ENCODE measurements around the gene TFDP1. TPM values are rescaled to one million over a fixed set of nuclear protein-coding genes. Genes with fewer than 3 reads are reported as not detected.

Gene TFDP1
- total RNA-seq, 6 experiments from 2014 or later, result 21.7 to 26.9 (median 25.1) TPM

DNA sequence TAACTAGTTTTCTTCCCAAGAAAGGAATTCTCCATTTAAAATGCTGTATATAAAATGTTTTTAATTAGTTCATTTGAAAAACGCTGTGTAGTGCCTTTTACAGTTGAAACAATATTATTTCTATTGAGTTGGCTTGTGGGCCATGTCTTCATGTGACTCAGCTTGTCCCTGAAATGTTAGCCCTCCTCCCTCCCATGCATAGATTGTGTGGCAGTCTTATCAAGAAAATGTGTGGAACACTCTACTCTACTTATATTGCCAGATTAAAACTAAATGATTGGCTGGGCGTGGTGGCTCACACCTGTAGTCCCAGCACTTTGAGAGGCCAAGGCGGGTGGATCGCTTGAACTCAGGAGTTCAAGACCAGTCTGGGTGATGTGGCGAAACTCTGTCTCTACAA lies 33.4 kb downstream of the TFDP1 start:
- WGBS (ENCODE audit: insufficient coverage, low coverage, low lambda C conversion rate, missing lambda C conversion rate), result 75% methylated on average over 1 of the region's 5 CpGs
- Histone ChIP-seq H3K27ac (no peak overlapping the region), H3K4me3 (no peak overlapping the region), H3K4me1 (peaks cover 0 to 4% (median 0%) of the 10 kb centered on the region in 4 donors), H3K27me3 (no peaks in the 10 kb centered on the region), H3K36me3 (peaks cover 0 to 3% (median under 1%) of the 10 kb centered on the region in 4 donors), H3K9me3 (no peaks in the 10 kb centered on the region)
- no peak for ATAC-seq
- intact Hi-C loops (cut with DNase I), result no loop called here
- TF ChIP-seq, protein P1, sequence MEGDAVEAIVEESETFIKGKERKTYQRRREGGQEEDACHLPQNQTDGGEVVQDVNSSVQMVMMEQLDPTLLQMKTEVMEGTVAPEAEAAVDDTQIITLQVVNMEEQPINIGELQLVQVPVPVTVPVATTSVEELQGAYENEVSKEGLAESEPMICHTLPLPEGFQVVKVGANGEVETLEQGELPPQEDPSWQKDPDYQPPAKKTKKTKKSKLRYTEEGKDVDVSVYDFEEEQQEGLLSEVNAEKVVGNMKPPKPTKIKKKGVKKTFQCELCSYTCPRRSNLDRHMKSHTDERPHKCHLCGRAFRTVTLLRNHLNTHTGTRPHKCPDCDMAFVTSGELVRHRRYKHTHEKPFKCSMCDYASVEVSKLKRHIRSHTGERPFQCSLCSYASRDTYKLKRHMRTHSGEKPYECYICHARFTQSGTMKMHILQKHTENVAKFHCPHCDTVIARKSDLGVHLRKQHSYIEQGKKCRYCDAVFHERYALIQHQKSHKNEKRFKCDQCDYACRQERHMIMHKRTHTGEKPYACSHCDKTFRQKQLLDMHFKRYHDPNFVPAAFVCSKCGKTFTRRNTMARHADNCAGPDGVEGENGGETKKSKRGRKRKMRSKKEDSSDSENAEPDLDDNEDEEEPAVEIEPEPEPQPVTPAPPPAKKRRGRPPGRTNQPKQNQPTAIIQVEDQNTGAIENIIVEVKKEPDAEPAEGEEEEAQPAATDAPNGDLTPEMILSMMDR (IDR thresholded peaks at IDR 0.05), result no peak
- TF ChIP-seq POLR2A (IDR thresholded peaks at IDR 0.05), result no peak
- DNase-seq, result no peak

DNA sequence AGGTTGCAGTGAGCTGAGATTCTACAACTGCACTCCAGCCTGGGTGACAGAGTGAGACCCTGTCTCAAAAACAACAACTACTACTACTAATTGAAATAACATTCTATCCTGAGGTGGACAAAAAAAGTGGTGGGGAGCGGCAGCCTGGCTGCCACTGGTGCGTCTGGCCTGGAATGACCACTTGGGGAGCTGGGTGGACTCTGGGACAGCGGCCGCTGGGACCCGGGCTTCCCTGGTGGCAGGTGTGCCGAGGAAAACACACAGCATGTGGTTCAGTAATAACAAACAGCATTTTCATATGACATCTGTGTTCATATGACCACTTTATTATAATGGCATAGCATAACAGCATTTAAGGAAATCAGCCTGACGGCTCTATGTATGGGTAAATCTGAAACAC lies 33.9 kb downstream of the TFDP1 start:
- intact Hi-C loops (cut with DNase I), result no loop called here
- DNase-seq, result peak in 1 of 3 donors; percentile 29
- 89% methylated on average over 5 of the region's 7 CpGs for WGBS (ENCODE audit: insufficient coverage, low coverage, low lambda C conversion rate, missing lambda C conversion rate)
- Histone ChIP-seq H3K27me3 (no peaks in the 10 kb centered on the region), H3K4me1 (peaks cover 0 to 4% (median 0%) of the 10 kb centered on the region in 4 donors), H3K27ac (no peak overlapping the region), H3K4me3 (no peak overlapping the region), H3K9me3 (no peaks in the 10 kb centered on the region), H3K36me3 (peaks cover 0 to 2% (median 0%) of the 10 kb centered on the region in 4 donors)
- no peak for ATAC-seq
- no peak for TF ChIP-seq POLR2A (IDR thresholded peaks at IDR 0.05)
- TF ChIP-seq, protein P1 (IDR thresholded peaks at IDR 0.05), result no peak

DNA sequence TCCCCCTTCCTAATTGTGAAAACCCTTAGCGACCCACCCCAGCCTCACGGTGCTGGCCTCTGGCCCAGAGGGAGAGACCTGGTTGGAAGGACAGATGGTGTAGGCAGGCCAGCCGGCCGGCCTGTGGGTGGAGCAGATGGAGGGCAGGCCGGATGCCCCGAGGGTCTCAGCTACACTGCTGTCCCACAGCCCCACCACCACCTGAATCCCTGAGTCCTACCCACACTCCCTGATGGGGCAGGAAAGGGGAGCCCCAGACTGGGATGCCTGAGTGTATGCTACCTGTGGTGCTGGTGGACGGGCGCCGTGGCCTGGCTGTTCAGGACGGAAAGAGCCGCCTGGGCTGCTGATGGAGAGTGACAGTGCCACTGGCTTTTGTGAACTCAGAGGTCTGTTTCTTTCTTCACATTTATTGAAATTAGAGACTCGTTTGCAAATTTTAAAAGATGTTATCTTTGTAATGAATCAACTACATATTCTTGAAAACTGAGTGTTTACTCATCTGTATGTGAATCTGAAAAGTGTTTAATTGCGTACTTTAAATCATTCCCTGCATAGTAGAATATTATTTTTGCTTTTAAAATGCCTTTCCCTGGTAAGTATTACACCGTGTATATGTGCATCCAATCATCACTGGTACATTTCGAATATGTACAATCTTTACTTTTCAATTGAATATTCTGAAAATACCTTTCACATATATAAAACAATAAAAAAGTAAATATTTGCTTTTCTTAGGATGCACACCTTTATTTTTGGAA lies 35.7 kb downstream of the TFDP1 start:
- peak in 1 of 3 donors; percentile 44 for DNase-seq
- Histone ChIP-seq H3K4me1 (peaks cover 0 to 4% (median 0%) of the 10 kb centered on the region in 4 donors), H3K4me3 (no peak overlapping the region), H3K27me3 (no peaks in the 10 kb centered on the region), H3K27ac (no peak overlapping the region), H3K9me3 (no peaks in the 10 kb centered on the region), H3K36me3 (peaks cover 0 to 2% (median 0%) of the 10 kb centered on the region in 4 donors)
- TF ChIP-seq, protein P1 (IDR thresholded peaks at IDR 0.05), result no peak
- no peak for TF ChIP-seq POLR2A (IDR thresholded peaks at IDR 0.05)
- 88% methylated on average over 6 of the region's 15 CpGs for WGBS (ENCODE audit: insufficient coverage, low coverage, low lambda C conversion rate, missing lambda C conversion rate)
- intact Hi-C loops (cut with DNase I), result no loop called here
- peak in 1 of 4 donors; percentile 11 for ATAC-seq

DNA sequence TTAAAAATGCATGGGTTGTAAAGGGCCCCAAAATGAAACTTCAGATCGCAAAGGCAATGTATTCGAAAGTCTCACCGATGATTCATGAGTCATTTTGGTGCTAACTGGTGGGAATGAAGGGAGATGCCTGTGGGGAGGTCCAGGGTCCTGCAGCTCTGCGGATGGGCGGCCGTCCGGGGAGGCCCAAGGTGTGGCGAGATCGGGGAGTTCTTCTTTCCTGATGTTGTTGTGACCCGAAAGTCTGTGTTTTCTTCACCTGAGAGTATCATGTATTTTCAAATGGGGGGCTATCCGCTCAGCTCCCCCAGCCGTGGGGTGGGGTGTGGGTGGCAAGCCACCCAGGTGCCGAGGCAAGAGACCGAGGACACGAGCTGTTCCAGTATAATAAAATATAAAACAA lies 36.5 kb downstream of the TFDP1 start:
- H3K27me3 ChIP-seq, result no peaks in the 10 kb centered on the region
- peaks cover 0 to 4% (median 0%) of the 10 kb centered on the region in 4 donors for H3K4me1 ChIP-seq
- intact Hi-C loops (cut with DNase I), result no loop called here
- DNase-seq (peak in 1 of 3 donors; percentile 31), ATAC-seq (no peak)
- H3K36me3 ChIP-seq, result peaks cover 0 to 2% (median 0%) of the 10 kb centered on the region in 4 donors
- H3K4me3 ChIP-seq, result no peak overlapping the region
- H3K9me3 ChIP-seq, result no peaks in the 10 kb centered on the region
- TF ChIP-seq, protein P1 (IDR thresholded peaks at IDR 0.05), result no peak
- no peak for TF ChIP-seq POLR2A (IDR thresholded peaks at IDR 0.05)
- no peak overlapping the region for H3K27ac ChIP-seq
- WGBS (ENCODE audit: insufficient coverage, low coverage, low lambda C conversion rate, missing lambda C conversion rate), result 96% methylated on average over 11 of the region's 15 CpGs

Data from right lobe of liver (tissue), 6 donors.